ENCODE measurements around the gene MYO1C.
"Not testable (repeated sequence)": the region's sequence is repeated elsewhere in the genome, so short reads cannot be mapped to it uniquely, and the experiment has no call there.

Gene MYO1C

DNA sequence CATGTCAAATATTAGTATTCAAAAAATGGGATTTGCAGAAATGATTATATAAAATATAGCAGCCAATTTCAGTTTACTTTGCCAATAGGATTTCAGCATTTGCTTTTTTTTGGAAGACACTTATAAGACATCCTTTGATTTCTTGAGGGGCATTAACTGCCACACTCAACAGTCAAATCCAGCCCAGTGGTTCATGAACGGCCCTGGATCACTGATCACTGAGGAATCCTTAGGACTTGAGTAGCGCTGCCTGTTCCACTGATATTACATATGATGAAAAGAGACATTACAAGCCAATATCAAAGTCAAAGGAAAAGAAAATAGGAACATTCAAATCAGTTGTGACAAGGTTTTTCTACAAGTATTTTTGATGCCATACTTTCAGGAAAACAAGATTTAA, 71.5 kb downstream of the MYO1C start:
- DNase-seq = no peak

DNA sequence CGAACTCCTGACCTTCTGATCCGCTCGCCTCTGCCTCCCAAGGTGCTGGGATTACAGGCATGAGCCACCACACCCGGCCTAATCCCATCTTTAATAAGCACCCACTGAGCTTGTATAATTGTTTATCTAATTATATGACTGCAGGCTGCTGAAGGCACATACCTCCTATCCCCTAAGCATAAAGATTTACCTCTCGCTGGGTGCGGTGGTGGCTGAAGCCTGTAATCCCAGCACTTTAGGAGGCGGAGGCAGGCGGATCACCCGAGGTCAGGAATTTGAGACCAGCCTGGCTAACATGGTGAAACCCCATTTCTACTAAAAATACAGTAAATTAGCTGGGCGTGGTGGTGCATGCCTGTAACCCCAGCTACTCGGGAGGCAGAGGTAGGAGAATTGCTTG, 72.3 kb downstream of the MYO1C start:
- DNase-seq = no peak

DNA sequence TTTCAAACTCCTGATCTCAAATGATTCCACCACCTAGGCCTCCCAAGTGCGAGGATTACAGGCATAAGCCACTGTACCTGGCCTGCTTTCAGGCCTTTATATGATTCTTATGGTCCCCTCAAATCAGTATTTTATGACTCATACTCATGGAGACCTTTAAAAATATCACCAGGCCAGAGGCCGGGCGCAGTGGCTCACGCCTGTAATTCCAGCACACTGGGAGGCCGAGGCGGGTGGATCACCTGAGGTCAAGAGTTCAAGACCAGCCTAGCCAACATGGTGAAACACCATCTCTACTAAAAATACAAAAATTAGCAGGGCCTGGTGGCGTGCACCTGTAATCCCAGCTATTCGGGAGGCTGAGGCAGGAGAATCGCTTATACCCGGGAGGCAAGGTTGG, 74.0 kb downstream of the MYO1C start:
- DNase-seq = not testable (repeated sequence)

DNA sequence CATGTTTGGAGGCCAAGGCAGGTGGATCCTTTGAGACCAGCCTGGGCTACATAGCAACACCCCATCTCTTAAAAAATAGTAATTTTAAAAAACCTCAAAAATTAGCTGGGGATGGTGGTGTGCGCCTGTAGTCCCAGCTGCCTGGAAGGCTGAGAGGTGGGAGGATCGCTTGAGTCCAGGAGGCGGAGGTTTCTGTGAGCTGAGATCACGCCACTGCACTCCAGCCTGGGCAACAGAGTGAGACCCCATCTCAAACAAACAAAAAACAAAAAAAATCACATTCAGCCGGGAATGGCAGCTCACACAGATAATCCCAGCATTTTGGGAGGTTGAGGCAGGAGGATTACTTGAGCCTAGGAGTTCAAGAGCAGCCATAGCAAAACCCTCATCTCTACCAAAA, 76.1 kb downstream of the MYO1C start:
- DNase-seq = no peak

DNA sequence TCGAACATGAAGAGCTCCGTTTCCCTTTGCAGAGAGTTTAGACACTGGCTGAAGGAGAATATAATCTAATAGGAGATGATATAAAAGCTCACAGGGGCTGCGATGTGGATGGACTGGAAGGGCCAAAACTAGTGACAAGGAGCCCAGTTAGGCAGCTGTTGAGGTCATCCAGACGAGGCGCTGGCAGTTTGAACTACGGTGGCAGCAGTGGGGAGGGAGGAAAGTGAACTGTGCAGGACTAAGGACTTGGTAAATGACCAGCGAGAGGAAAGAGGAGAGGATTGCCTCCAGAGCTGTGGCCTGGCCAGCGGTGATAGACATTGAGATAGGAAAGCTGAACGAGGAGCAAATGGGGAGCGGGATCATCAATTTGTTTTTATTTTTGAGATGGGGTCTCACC, 77.9 kb downstream of the MYO1C start:
- no peak for DNase-seq

Data from fibroblast of skin of abdomen (primary cell).